H1 (cell line): ENCODE results near the gene SMURF2. TPM values are rescaled to one million over a fixed set of nuclear protein-coding genes. Genes with fewer than 3 reads are reported as not detected.

ENCODE experiments used
- ASH2L ChIP-seq: fragments of 200-600, 300-600 bp; sonication (generic); IDR thresholded peaks from one replicate; pipeline ENCODE4 v1.7.1; 2017; ENCODE audit warnings: low read length
- BRCA1 ChIP-seq: IDR thresholded peaks from 2 replicates; pipeline ENCODE4 v1.6.1; 2012; ENCODE audit warnings: low read depth, low read length, improper control_type of control experiment
- CHD7 ChIP-seq: fragments of 300-600 bp; sonication (generic); IDR thresholded peaks from 2 replicates; pipeline ENCODE4 v1.7.1; 2012; ENCODE audit warnings: low read length, moderate library complexity, mild to moderate bottlenecking, inconsistent platforms; ENCODE audit not compliant: insufficient replicate concordance
- CREB1 ChIP-seq: IDR thresholded peaks from 2 replicates; pipeline ENCODE4 v1.6.1; 2012; ENCODE audit warnings: inconsistent platforms
- EZH2 ChIP-seq: fragments of 200-600 bp; sonication (generic); IDR thresholded peaks from 2 replicates; pipeline ENCODE4 v1.7.1; 2012; ENCODE audit warnings: low read depth, mild to moderate bottlenecking, moderate library complexity, low read length, inconsistent platforms; ENCODE audit not compliant: severe bottlenecking
- FOSL1 ChIP-seq: IDR thresholded peaks from 2 replicates; pipeline ENCODE4 v1.6.1; 2011; ENCODE audit warnings: mild to moderate bottlenecking, low read depth, low read length, moderate library complexity; ENCODE audit not compliant: insufficient read depth
- RAD21 ChIP-seq, 2 experiments: IDR thresholded peaks in 1 of 2; conservative IDR thresholded peaks in 1 of 2; 2 replicates each; pipeline ENCODE4 v1.6.1; 2011; ENCODE audit warnings: low read depth in 2 of 2, low read length in 2 of 2, improper control_type of control experiment in 1 of 2, inconsistent platforms in 1 of 2, mild to moderate bottlenecking in 1 of 2, moderate library complexity in 1 of 2
- SIX5 ChIP-seq: IDR thresholded peaks from 2 replicates; pipeline ENCODE4 v1.6.1; 2011; ENCODE audit warnings: mild to moderate bottlenecking, low read depth, low read length
- SP4 ChIP-seq: IDR thresholded peaks from 2 replicates; pipeline ENCODE4 v1.6.1; 2012; ENCODE audit warnings: low read length, inconsistent platforms
- TAF1 ChIP-seq: IDR thresholded peaks from 2 replicates; pipeline ENCODE4 v1.6.1; 2011; ENCODE audit warnings: mild to moderate bottlenecking, low read depth, low read length
- ZNF274 ChIP-seq: IDR thresholded peaks from 2 replicates; pipeline ENCODE4 v1.7.0; 2012; ENCODE audit warnings: low read length, borderline replicate concordance; ENCODE audit errors: extremely low read depth
- polyA plus RNA-seq, 7 experiments: library from polyadenylated mRNA; depleted of rRNA in 3 of 7; stranded (reverse) in 5 of 7; unstranded in 2 of 7; fragments of >200 nt in 5 of 7; fragments of 200-250 nt in 2 of 7; gene quantifications; 1 replicate in 5 of 7; 2 replicates in 1 of 7; 4 replicates in 1 of 7; pipeline versions ENCODE4 v1.2.1 to v1.2.3, GENCODE V29; 2011 to 2013; ENCODE audit warnings: missing spikeins in 2 of 7, mixed read lengths in 2 of 7
- total RNA-seq: library from RNA; stranded (reverse); fragmentation: NEBNext Ultra II Directional; extraction: Animal tissue kit (Norgen Biotek cat#: 25700); gene quantifications from 2 replicates; pipeline ENCODE4 v1.2.1, GENCODE V29; 2021
- TF ChIP-seq, protein P1 (sequence below): IDR thresholded peaks from 2 replicates; pipeline ENCODE4 v1.6.1; 2012; ENCODE audit warnings: inconsistent platforms

The SMURF2 gene
- total and polyA plus RNA-seq, 2 of the 8 experiments (the other 6 are each of a cell fraction or from before 2014, with no cell fraction given), result 7.2 to 29.2 TPM

DNA sequence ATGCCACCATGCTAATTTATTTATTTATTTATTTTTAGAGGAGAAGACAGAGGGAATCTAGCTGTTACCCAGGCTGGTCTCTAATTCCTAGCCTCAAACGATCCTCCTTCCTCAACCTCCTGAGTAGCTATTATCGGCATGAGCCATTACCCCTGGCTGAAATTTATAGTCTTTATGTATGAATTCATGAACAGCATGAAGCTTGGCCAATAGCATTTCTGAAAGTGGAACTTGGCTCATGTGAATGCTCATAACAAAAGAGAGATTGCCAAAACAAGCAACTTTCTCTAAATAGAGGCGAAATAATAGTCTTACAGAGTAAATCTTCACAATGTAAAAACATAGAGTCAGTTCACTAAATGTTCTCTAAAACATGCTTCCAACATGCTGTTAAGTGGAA lies 30.1 kb upstream of the SMURF2 start (continued):
- TF ChIP-seq CHD7 (no peak), TAF1 (no peak), SIX5 (no peak), EZH2 (no peak), SP4 (no peak), CREB1 (no peak), BRCA1 (no peak), RAD21 (IDR thresholded peaks at IDR 0.05 in 1 of 2, conservative IDR thresholded peaks at IDR 0.05 in 1 of 2; ENCODE audit: low read depth in 2 of 2, low read length in 2 of 2) (no peak), FOSL1 (no peak), ZNF274 (no peak), ASH2L (no peak)
- TF ChIP-seq, protein P1, sequence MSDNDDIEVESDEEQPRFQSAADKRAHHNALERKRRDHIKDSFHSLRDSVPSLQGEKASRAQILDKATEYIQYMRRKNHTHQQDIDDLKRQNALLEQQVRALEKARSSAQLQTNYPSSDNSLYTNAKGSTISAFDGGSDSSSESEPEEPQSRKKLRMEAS, result no peak
